HT1080 (cell line): ENCODE data around the gene KCNN3. TPM values are rescaled to one million over a fixed set of nuclear protein-coding genes. Genes with fewer than 3 reads are reported as not detected.

Experiments
- DNase-seq: peaks from one replicate; pipeline ENCODE4 v3.0.0-alpha.2; 2015; ENCODE audit warnings: low read depth
- total RNA-seq: library from RNA; depleted of rRNA; stranded (reverse); fragments of >200 nt; shearing (Covaris generic); gene quantifications from 2 replicates; pipeline ENCODE4 v1.2.3, GENCODE V29; 2014

KCNN3 gene
- total RNA-seq, 1 experiment from 2014 or later: 0.34 TPM

- no peak for DNase-seq
Measured at GRCh38 chr1:154844297-154844681, 25.8 kb downstream of the KCNN3 start.

- DNase-seq: no peak
Measured at GRCh38 chr1:154843636-154844296, 26.3 kb downstream of the KCNN3 start.

- DNase-seq: no peak
Measured at GRCh38 chr1:154842635-154843034, 27.4 kb downstream of the KCNN3 start.

- no peak for DNase-seq
Measured at GRCh38 chr1:154841384-154841783, 28.7 kb downstream of the KCNN3 start.

GRCh38 chr1:154840269-154841176, 29.6 kb downstream of the KCNN3 start:
- peak; percentile 17 for DNase-seq

- DNase-seq: no peak
Measured at GRCh38 chr1:154839691-154840090, 30.4 kb downstream of the KCNN3 start.

- no peak for DNase-seq
Measured at GRCh38 chr1:154838988-154839387, 31.1 kb downstream of the KCNN3 start.

- DNase-seq: no peak
Measured at GRCh38 chr1:154838461-154838860, 31.6 kb downstream of the KCNN3 start.

- no peak for DNase-seq
Measured at GRCh38 chr1:154837672-154838171, 32.4 kb downstream of the KCNN3 start.

- no peak for DNase-seq
Measured at GRCh38 chr1:154837034-154837671, 32.9 kb downstream of the KCNN3 start.

GRCh38 chr1:154835531-154836324, 34.4 kb downstream of the KCNN3 start:
- DNase-seq: no peak

GRCh38 chr1:154833841-154834240, 36.2 kb downstream of the KCNN3 start:
- no peak for DNase-seq

GRCh38 chr1:154833209-154833608, 36.9 kb downstream of the KCNN3 start:
- no peak for DNase-seq

- no peak for DNase-seq
Measured at GRCh38 chr1:154832384-154832783, 37.7 kb downstream of the KCNN3 start.

GRCh38 chr1:154831462-154831861, 38.6 kb downstream of the KCNN3 start:
- peak; percentile 21 for DNase-seq

GRCh38 chr1:154829062-154829461, 41.0 kb downstream of the KCNN3 start:
- DNase-seq: no peak

- DNase-seq: no peak
Measured at GRCh38 chr1:154824179-154825000, 45.7 kb downstream of the KCNN3 start.

- DNase-seq: no peak
Measured at GRCh38 chr1:154822717-154823116, 47.4 kb downstream of the KCNN3 start.

- no peak for DNase-seq
Measured at GRCh38 chr1:154822233-154822632, 47.8 kb downstream of the KCNN3 start.

GRCh38 chr1:154821083-154821482, 49.0 kb downstream of the KCNN3 start:
- no peak for DNase-seq
